ENCODE results near the gene PRRT1. TPM values are rescaled to one million over a fixed set of nuclear protein-coding genes. Genes with fewer than 3 reads are reported as not detected.
"Not testable (repeated sequence)": the region's sequence is repeated elsewhere in the genome, so short reads cannot be mapped to it uniquely, and the experiment has no call there.

Gene PRRT1
- total and polyA plus RNA-seq, 2 of the 4 experiments (the other 2 are of a cell fraction) = 0.99 TPM; not detected in 1

DNA sequence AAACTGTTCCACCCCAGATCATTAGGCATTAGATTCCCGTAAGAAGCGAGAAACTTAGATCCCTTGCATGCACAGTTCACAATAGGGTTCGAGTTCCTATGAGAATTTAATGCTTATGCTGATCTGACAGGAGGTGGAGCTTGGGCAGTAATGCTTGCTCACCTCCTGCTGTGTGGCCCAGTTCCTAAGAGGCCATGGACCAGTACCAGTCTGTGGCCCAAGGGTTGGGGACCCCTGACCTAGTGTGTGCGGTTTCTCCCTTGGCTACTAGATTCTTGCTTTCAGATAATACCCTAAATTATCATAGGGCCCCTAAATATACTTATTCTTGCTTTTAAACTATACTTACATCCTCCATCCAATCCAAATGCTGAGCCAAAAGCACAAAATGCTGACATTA, 42.6 kb upstream of the PRRT1 start:
- dilution Hi-C loops (cut with HindIII; ENCODE audit: low sequenced_read_pairs, unreplicated experiment) = no loop called here
- CTCF ChIA-PET = no interaction called here
- no peak for ATAC-seq (ENCODE audit: low read depth)

DNA sequence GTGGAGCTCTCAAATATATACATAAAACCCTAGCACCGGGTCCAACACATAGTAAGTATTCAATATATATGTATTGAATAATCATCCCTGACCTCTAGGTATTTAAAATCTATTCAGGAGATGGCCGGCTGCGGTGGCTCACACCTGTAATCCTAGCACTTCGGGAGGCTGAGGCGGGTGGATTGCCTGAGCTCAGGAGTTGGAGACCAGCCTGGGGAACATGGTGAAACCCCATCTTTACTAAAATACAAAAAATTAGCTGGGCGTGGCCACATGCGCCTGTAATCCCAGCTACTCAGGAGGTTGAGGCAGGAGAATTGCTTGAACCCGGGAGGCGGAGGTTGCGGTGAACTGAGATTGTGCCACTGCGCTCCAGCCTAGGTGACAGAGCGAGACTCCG, 41.4 kb upstream of the PRRT1 start:
- H3K27me3 ChIP-seq (ENCODE audit: control insufficient read depth, insufficient read depth, low read length); POLR2A ChIA-PET (ENCODE audit: unreplicated experiment); H4K20me1 ChIP-seq (ENCODE audit: insufficient read depth, low read length); H3K4me2 ChIP-seq (ENCODE audit: low read depth, low read length); BruUV-seq (replicated peaks); DNase-seq; CTCF ChIA-PET; H3K4me3 ChIP-seq (ENCODE audit: insufficient read depth, low read depth, low read length); H3K36me3 ChIP-seq (ENCODE audit: control insufficient read depth, insufficient read depth, low read length); ATAC-seq (ENCODE audit: low read depth); H3K9me3 ChIP-seq (ENCODE audit: control insufficient read depth, insufficient read depth, low read length); dilution Hi-C loops (cut with HindIII; ENCODE audit: low sequenced_read_pairs, unreplicated experiment); intact Hi-C loops (cut with micrococcal nuclease): not testable (repeated sequence)
- Histone ChIP-seq H3K9ac (ENCODE audit: low read depth, low read length) (peak overlapping the region; percentile 58), H2BK15ac (ENCODE audit: low read depth, low read length) (peak overlapping the region; percentile 90; the same call in 2 of the 3 replicates), H3K56ac (ENCODE audit: extremely low read depth, insufficient read depth, low read length) (peak overlapping the region; percentile 42; the same call in 1 of the 2 replicates), H4K91ac (ENCODE audit: insufficient read depth, low read depth, low read length) (peak overlapping the region; percentile 86), H3K18ac (ENCODE audit: low read depth, low read length) (peak overlapping the region; percentile 98), H2AK5ac (ENCODE audit: low read depth, low read length) (peak overlapping the region; percentile 74), H3K14ac (replicated peaks; ENCODE audit: low read depth, low read length) (peak overlapping the region; percentile 96), H2BK20ac (ENCODE audit: low read depth, low read length) (peak overlapping the region; percentile 84; the same call in 1 of the 2 replicates), H3K79me1 (ENCODE audit: low read depth in 1 of 2, low read length in 2 of 2) (peaks cover 18 to 56% of the 10 kb centered on the region in 2 experiments), H2BK120ac (ENCODE audit: low read depth, low read length) (peak overlapping the region; percentile 93), H3K4ac (ENCODE audit: low read depth, low read length) (peak overlapping the region; percentile 98), H3K9me1 (ENCODE audit: insufficient read depth, low read length) (peaks cover 25% of the 10 kb centered on the region), H2AFZ (replicated peaks; ENCODE audit: low read length, poor library complexity) (peak overlapping the region; percentile 88), H3K23ac (ENCODE audit: low read depth, low read length) (peak overlapping the region; percentile 94; the same call in 1 of the 2 replicates), H2BK5ac (ENCODE audit: low read depth, low read length, poor library complexity, severe bottlenecking) (peak overlapping the region; percentile 95), H3K4me1 (ENCODE audit: control insufficient read depth, insufficient read depth, low read length) (peaks cover 15% of the 10 kb centered on the region), H3K27ac (ENCODE audit: insufficient read depth, low read length) (peak overlapping the region; percentile 92), H2AK9ac (replicated peaks; ENCODE audit: low read depth, low read length, poor library complexity) (peak overlapping the region; percentile 85), H4K5ac (ENCODE audit: low read depth, low read length) (peak overlapping the region; percentile 100), H4K8ac (ENCODE audit: low read depth in 2 of 2, low read length in 2 of 2) (peak overlapping the region; percentile 77 to 97)
- WGBS, 2 experiments (ENCODE audit: extremely low coverage in 2 of 2, insufficient read length in 1 of 2) = no CpG with 5 or more reads among the region's 13 CpGs
- in situ Hi-C loops (cut with MboI; ENCODE audit: low sequenced_read_pairs) = loop anchor here (5.0 to 25.0 kb wide), 2 partner anchors 76 to 769 kb away; partner anchors contain the start of genes BRD2 and HLA-DMA

More for the DNA sequence above, 42.6 kb upstream of the PRRT1 start:
- Histone ChIP-seq H2BK20ac (ENCODE audit: low read depth, low read length) (no peak overlapping the region), H3K4me3 (ENCODE audit: insufficient read depth, low read depth, low read length) (no peak overlapping the region), H3K18ac (ENCODE audit: low read depth, low read length) (no peak overlapping the region), H3K27ac (ENCODE audit: insufficient read depth, low read length) (no peak overlapping the region), H3K23ac (ENCODE audit: low read depth, low read length) (no peak overlapping the region), H2BK5ac (ENCODE audit: low read depth, low read length, poor library complexity, severe bottlenecking) (no peak overlapping the region), H3K4me1 (ENCODE audit: control insufficient read depth, insufficient read depth, low read length) (peaks cover 15% of the 10 kb centered on the region), H2AFZ (replicated peaks; ENCODE audit: low read length, poor library complexity) (no peak overlapping the region), H3K9ac (ENCODE audit: low read depth, low read length) (no peak overlapping the region), H3K36me3 (ENCODE audit: control insufficient read depth, insufficient read depth, low read length) (no peaks in the 10 kb centered on the region), H3K14ac (replicated peaks; ENCODE audit: low read depth, low read length) (no peak overlapping the region), H4K5ac (ENCODE audit: low read depth, low read length) (no peak overlapping the region), H3K9me3 (ENCODE audit: control insufficient read depth, insufficient read depth, low read length) (no peaks in the 10 kb centered on the region), H3K4ac (ENCODE audit: low read depth, low read length) (no peak overlapping the region), H3K9me1 (ENCODE audit: insufficient read depth, low read length) (peaks cover 25% of the 10 kb centered on the region), H3K56ac (ENCODE audit: extremely low read depth, insufficient read depth, low read length) (no peak overlapping the region), H2AK9ac (replicated peaks; ENCODE audit: low read depth, low read length, poor library complexity) (peak overlapping the region; percentile 88), H2BK15ac (ENCODE audit: low read depth, low read length) (no peak overlapping the region), H3K4me2 (ENCODE audit: low read depth, low read length) (no peak overlapping the region), H2AK5ac (ENCODE audit: low read depth, low read length) (peak overlapping the region; percentile 23; the same call in 1 of the 2 replicates), H4K91ac (ENCODE audit: insufficient read depth, low read depth, low read length) (no peak overlapping the region), H4K8ac (ENCODE audit: low read depth in 2 of 2, low read length in 2 of 2) (peak overlapping the region in 1 of 2 experiments; percentile 92; a peak in 2 of 4 replicates), H3K27me3 (ENCODE audit: control insufficient read depth, insufficient read depth, low read length) (no peaks in the 10 kb centered on the region), H3K79me1 (ENCODE audit: low read depth in 1 of 2, low read length in 2 of 2) (peaks cover 18 to 45% of the 10 kb centered on the region in 2 experiments), H4K20me1 (ENCODE audit: insufficient read depth, low read length) (no peaks in the 10 kb centered on the region), H2BK120ac (ENCODE audit: low read depth, low read length) (no peak overlapping the region)
- in situ Hi-C loops (cut with MboI; ENCODE audit: low sequenced_read_pairs) (loop anchor here (5.0 to 25.0 kb wide), 2 partner anchors 77 to 768 kb away; partner anchors contain the start of genes BRD2 and HLA-DMA), intact Hi-C loops (cut with micrococcal nuclease) (no loop called here)
- POLR2A ChIA-PET (ENCODE audit: unreplicated experiment) = interaction anchor here (0.5 kb wide), 1 partner anchor 15 kb away, joined by 15 read pairs; no protein-coding TSS in a partner anchor
- WGBS, 2 experiments (ENCODE audit: extremely low coverage in 2 of 2, insufficient read length in 1 of 2) = 92% methylated on average over 2 of the region's 4 CpGs; no CpG with 5 or more reads in 1 of the 2 experiments
- BruUV-seq (replicated peaks) = no TSS peak
- no peak for DNase-seq
- TF ChIP-seq POLR2A (IDR thresholded peaks at IDR 0.05; ENCODE audit: low read depth, low read length) = no peak
- TF ChIP-seq RCOR1 (IDR thresholded peaks at IDR 0.05; ENCODE audit: insufficient replicate concordance, low read length) = no peak
- no peak for TF ChIP-seq MXI1 (IDR thresholded peaks at IDR 0.05; ENCODE audit: borderline replicate concordance, low read depth, low read length)
- TF ChIP-seq, protein P1, sequence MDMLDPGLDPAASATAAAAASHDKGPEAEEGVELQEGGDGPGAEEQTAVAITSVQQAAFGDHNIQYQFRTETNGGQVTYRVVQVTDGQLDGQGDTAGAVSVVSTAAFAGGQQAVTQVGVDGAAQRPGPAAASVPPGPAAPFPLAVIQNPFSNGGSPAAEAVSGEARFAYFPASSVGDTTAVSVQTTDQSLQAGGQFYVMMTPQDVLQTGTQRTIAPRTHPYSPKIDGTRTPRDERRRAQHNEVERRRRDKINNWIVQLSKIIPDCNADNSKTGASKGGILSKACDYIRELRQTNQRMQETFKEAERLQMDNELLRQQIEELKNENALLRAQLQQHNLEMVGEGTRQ (IDR thresholded peaks at IDR 0.05; ENCODE audit: low read depth, low read length) = no peak
- no peak for TF ChIP-seq CEBPB (IDR thresholded peaks at IDR 0.05; ENCODE audit: low read depth, low read length)

All from IMR-90 (cell line).